NCI-H2029 (cell line): ENCODE data around the gene KLK15.

Experiments used
- DNase-seq: peaks from one replicate; lab custom pipeline; 2025; lab: John Stamatoyannopoulos, UW

The KLK15 gene

DNA sequence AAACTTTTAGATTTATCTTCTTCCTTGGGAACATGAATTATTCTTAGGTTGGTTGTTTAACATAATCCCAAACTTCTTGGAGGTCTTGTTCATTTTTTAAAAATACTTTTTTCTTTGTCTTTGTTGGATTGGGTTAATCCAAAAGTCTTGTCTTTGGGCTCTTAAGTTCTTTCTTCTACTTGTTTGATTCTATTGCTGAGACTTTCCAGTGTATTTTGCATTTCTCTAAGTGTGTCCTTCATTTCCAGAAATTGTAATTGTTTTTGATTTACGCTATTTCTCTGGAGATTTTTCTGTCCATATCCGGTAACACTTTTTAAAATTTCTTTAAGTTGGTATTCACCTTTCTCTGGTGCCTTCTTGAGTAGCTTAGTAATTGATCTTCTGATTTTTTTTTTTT lies 9.8 kb upstream of the KLK15 start:
- no peak for DNase-seq

GRCh38 chr19:50842130-50842529 lies 8.8 kb upstream of the KLK15 start:
- DNase-seq: no peak

DNA sequence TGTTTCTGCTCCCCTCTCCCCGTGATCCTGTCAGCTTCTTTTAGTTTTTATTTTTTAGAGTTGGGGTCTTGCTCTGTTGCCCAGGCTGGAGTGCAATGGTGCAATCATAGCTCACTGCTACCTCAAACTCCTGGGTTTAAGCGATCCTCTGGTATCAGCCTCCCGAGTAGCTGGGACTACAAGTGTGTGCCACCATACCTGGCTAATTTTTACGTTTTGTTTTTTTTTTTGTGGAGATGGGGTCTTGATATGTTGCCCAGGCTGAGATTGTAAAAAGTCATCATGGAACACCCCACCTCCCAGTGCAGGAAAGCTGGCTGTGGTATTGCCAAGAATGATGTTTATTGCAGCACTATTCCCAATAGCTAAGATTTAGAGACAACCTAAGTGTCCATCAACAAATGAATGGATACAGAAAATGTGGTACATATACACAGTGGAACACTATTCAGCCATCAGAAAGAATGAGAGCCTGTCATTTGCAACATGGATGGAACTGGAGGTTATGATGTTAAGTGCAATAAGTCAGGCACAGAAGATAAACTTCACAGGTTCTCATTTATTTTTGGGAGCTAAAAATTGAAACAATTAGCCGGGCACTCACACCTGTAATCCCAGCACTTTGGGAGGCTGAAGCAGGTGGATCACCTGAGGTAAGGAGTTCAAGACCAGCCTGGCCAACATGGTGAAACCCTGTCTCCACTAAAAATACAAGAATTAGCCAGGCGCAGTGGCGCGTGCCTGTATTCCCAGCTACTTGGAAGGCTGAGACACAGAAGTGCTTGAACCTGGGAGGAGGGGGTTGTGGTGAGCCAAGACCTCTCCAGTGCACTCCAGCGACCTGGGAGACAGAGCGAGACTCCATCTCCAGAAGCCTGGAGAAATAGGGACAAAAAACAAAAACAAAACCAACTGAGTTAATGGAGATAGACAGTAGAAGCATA lies 6.6 kb upstream of the KLK15 start:
- no peak for DNase-seq

GRCh38 chr19:50838239-50838638 lies 4.9 kb upstream of the KLK15 start:
- DNase-seq: no peak

DNA sequence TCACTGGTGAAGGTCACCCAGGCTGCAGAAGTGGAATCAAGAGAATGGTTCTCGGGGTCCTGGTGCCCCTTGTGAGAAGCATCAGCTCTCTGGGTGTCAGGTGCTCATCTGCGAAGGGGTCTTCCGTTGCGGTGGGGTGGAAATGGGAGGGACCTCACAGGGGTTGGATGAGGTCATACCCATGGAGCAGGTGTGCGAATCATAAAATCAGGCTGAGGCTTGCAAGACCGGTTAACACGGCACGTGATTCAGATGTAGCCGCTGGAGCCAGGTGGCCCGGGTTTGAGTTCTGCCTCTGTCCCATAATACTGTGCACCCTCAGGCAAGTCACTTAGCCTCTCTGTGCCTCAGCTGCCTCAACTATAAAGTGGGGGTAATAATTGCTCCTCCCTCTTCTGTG lies 3.9 kb upstream of the KLK15 start:
- DNase-seq: no peak

GRCh38 chr19:50836543-50837195 lies 3.3 kb upstream of the KLK15 start:
- no peak for DNase-seq

- peak; percentile 48 for DNase-seq
Observed at GRCh38 chr19:50835785-50836542, 2.6 kb upstream of the KLK15 start.

DNA sequence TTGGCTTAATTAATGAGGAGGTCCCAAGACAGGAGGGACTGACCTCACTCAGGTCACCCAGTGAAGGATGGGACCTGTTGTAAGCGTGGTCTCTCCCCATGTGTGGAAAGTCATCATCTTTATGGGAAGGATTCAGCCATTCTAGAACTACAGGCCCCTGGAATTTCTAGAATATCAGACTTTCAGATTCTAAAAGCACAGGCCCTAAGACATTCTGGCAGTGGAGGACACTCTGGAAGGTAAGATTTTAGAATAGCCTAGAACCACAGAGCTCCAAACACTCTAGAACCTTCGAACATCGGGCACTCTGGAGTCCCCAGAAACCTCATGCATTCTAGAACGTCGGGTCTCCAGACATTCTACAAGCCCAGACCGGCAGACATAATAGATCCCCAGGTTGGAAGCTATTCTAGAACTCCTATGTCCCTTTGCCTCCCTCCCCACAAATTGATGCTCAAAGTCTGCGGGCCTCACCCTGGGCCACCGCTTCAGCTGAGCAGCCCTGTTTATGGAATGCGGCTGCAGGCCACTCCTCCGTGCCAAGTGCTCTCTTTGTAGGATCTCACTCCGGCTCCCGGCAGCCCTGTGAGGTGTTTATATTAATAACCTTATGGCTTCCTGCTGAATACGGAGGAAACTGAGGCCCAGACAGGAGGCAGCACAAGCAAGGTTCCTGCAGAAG lies 1.9 kb upstream of the KLK15 start:
- DNase-seq: no peak

DNA sequence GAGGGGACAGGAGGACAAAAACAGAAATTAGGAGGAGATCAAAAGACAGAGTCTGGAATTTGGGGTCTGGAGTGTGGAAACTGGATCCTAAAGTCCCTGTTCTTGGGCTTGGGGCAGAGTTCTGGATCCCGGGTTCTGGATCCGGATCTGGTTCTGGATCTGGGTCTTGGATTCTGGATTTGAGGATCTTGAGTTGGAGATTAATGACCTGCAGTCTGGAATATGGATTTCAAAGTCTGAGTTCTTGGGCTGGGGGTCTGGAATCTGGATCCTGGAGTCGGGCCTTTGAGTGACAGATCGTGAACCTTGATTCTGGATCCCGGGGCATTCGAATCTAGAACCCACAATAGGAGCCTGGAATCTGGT lies 411 bp upstream of the KLK15 start:
- no peak for DNase-seq

- DNase-seq: no peak
Observed at GRCh38 chr19:50832666-50833065, 708 bp downstream of the KLK15 start.

DNA sequence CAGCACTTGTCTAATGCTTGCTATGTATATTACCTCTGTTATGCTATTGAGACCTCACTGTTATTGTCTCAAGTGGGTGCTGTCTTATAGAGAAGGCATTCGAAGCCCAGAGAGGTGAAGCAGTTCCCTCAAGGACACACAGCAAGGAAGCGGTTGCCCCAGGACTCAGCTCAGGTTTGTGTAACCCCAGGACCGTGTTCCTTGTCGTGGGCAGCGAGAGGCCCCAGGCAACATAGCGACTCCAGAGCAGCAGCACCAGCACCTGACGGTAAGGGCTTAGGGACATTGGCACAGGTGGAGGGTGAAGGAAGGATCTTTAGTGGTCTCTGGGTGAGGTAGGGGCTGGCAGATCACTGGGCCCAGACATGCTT lies 2.4 kb downstream of the KLK15 start:
- no peak for DNase-seq

DNA sequence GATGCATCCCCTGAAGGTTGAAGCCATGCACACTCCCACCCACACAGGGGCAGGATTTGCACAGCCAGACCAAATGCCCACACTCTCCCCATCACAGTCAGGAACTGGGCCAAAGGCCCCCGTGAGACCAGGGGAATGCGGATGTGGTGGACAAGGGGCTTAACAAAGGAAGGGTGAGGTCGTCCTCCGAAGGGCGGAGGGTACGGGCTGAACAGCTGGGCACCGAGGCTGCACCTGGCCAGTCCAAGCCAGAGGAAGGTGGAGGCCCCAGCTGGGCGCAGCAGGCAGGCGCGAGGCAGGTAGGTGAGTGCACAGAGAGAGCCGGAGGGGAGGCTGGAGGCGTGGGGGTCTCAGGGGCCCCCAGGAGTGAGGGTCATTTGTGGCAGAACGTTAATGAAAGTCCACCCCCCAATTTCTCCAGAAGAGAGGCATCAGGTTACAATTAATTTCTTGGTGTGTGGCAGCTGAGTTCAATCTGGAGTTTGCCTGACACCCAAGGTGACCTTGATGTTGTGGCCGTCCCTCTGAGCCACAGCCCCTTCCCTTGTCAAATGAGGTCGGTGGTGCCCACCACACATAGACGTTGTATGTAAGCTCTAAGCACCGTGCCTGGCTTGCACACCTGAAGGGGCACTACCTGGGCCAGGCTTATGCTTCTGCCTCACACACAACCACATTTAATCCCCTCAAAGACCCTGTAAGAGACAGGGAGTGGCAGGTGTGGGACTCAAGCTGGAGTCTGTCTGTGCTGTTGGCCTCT lies 2.9 kb downstream of the KLK15 start:
- no peak for DNase-seq

GRCh38 chr19:50829801-50830200 lies 3.6 kb downstream of the KLK15 start:
- DNase-seq: no peak

- no peak for DNase-seq
Observed at GRCh38 chr19:50827476-50827875, 5.9 kb downstream of the KLK15 start.

- DNase-seq: no peak
Observed at GRCh38 chr19:50826492-50827240, 6.7 kb downstream of the KLK15 start.

GRCh38 chr19:50823389-50824042 lies 9.9 kb downstream of the KLK15 start, which contains the start of gene KLK1:
Gene KLK1 (minus strand): TSS chr19:50823787. CDS start chr19:50823748, 39 bp downstream.
- DNase-seq: no peak

DNA sequence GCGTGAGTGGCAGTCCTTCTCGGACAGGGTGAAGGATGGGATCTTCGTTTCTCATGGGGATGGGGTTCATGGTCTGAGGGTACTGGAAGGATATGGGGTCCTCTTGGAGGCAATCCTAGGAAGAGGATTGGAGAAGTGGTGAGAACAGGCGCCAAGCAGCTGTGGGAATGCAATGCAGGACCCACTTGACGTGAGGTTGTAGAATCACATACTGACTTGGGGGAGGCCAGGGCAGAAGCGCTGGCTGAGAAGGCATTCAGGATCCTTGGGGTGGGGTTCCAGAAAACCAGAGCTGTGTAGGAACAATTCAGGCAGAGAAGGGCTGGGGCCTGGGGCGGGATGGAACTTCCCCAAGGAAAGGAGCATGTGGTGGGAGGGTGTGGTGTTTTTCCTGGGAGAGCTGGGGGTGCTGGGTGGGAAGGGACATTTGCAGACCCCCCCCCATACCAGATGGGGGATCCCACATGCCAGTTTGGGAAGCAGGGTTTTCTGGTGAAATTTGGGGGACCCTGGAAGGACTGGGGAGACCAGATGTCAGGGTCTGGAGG lies 10.6 kb downstream of the KLK15 start:
- no peak for DNase-seq

DNA sequence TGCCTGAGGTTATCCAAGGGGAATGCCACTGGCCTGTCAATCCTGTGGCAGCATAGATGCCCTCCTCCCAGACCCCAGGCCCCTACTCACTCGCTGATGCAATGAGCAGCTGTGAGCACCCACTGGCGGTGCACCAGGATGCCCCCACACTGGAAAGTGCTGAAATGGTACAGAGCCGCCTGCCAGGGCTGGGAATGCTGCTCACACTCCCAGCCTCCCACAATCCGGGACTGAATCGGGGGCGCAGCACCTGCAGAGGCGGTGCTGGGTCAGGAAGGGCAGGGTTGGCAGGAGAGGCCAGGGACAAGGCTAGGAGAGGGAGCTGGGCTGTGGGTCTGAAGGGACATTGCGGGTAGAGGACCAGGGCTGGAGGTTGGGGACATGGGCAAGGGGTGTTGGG lies 11.8 kb downstream of the KLK15 start:
- DNase-seq: no peak

DNA sequence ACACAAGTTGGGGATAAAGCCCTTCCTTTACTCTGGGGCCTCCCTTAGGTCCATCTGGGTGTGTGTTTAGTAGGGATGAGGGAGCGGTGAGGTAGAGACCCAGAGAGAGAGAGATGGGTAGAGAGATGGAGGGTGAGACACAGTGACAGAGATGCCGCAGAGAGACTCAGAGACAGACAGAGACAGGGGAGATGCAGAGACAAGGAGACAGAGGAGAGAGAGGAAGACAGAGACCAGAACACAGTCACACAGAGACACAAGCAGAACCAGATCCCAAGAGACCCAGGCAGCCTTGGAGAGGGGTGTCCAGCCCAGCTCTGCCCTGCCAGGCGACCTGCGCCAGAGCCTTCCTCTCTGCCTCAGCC lies 12.1 kb downstream of the KLK15 start:
- DNase-seq: no peak
